ENCODE measurements around the gene PCDHGC5.

Gene PCDHGC5

DNA sequence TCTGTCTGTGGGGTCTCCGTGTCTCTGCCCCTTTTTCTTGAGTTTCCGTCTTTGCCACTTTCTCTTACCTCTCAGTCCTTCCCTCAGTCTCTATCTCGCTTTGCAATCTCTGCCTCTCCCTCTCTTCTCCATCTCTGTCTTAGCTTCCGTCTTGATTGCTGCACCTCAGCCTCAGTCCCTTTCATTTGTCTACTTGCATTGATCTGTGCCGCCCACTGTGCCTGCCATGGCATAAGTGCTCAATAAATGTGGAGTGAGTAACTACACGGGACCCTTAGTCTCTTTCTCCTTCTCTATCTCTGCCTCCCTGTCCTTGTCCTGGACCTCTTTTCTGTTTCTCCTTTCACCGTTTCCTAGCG is 6.6 kb downstream of the PCDHGC5 start:
- Histone ChIP-seq H3K4me3 (no peak overlapping the region), H3K4me1 (no peaks in the 10 kb centered on the region), H3K9me3 (no peaks in the 10 kb centered on the region), H3K27me3 (ENCODE audit: low read depth) (no peaks in the 10 kb centered on the region), H3K36me3 (replicated peaks) (no peaks in the 10 kb centered on the region)
- in situ Hi-C loops (cut with MboI; ENCODE audit: low sequenced_read_pairs), result no loop called here
- no peak for DNase-seq (ENCODE audit: low spot score in 2 of 2)

DNA sequence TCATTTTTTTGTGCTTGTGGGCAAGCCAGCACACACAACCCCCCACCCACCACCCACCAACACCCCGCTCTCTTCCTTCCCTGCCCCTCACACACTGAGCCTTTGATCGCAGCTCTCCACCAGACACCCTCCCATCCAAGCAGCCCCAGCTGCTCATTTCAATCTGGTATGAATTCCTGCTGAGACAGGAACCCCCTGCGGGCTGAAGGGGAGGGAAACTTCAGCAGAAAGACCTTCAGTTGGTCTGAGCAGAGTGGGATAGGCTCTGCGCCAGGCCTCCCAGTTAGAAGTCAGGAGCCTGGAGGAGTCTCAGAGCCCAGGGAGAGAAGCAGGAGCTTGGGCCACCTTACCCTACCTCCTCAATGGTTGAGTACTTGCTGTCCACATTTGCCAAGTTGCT is 7.2 kb downstream of the PCDHGC5 start:
- DNase-seq (ENCODE audit: low spot score in 2 of 2), result no peak
- Histone ChIP-seq H3K9me3 (no peaks in the 10 kb centered on the region), H3K4me3 (no peak overlapping the region), H3K27me3 (ENCODE audit: low read depth) (no peaks in the 10 kb centered on the region), H3K36me3 (replicated peaks) (no peaks in the 10 kb centered on the region), H3K4me1 (no peaks in the 10 kb centered on the region)
- in situ Hi-C loops (cut with MboI; ENCODE audit: low sequenced_read_pairs), result no loop called here

DNA sequence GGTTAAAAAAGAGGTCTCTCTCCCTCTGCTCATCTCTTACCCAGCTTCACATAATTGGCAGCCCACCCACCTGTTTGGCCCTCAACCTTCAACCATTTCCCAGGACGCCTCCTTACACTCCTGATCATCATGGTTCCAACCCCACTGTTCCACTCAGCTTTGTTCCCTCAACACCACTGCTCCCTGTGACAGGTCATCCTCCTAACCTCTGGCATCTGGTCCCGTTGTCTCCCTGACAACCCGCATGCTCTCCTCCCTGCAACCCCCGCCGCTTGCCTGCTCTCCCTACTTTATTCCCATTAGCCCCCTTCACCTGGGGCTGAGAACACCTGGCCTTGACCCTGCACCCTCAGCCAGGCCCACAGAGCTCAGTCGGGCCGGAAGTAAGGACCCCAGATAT is 12.9 kb downstream of the PCDHGC5 start:
- DNase-seq (ENCODE audit: low spot score in 2 of 2), result no peak
- in situ Hi-C loops (cut with MboI; ENCODE audit: low sequenced_read_pairs), result no loop called here
- Histone ChIP-seq H3K27me3 (ENCODE audit: low read depth) (no peaks in the 10 kb centered on the region), H3K4me1 (no peaks in the 10 kb centered on the region), H3K36me3 (replicated peaks) (no peaks in the 10 kb centered on the region), H3K4me3 (no peak overlapping the region), H3K9me3 (no peaks in the 10 kb centered on the region)

DNA sequence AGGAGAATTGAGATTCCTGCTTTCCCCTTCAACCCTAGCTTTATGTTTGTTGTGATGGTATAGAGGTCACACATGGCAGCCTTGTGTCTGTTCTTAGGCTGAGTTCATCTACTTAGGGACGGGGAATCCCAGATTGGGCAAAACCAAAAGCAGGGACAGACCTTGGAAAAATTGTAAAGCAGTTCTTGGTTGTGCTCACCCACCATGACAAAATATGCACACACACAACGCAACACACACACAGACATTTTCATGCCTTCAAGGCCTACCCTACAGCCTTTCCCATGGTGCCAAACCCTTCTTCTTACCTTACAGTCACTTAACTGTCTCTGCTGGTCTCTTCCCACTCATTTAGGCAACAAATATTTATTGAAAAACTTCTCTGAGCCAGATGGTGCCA is 14.8 kb downstream of the PCDHGC5 start:
- in situ Hi-C loops (cut with MboI; ENCODE audit: low sequenced_read_pairs), result no loop called here
- no peaks in the 10 kb centered on the region for H3K9me3 ChIP-seq
- H3K4me3 ChIP-seq, result no peak overlapping the region
- H3K4me1 ChIP-seq, result no peaks in the 10 kb centered on the region
- H3K27me3 ChIP-seq (ENCODE audit: low read depth), result no peaks in the 10 kb centered on the region
- DNase-seq (ENCODE audit: low spot score in 2 of 2), result no peak
- H3K36me3 ChIP-seq (replicated peaks), result no peaks in the 10 kb centered on the region

DNA sequence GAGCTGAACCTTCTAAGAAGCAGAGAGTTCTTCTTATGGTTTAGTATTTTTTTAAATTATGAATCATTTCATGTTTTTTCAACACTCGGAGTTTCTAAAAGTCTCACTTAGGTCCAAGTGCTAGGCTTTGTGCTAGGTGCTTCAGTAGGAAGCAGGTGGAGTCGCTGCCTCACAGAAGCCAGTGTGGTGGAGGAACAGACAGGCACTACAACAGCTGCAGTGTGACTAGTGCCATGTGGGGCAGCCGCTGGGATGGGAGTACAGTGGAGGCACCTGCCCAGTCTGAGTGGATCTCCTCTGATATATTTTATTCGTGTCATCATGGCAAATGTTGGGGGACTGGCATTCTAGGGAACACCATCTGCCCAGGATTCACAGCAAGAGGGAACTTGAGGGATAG is 15.3 kb downstream of the PCDHGC5 start:
- DNase-seq (ENCODE audit: low spot score in 2 of 2), result no peak
- no peaks in the 10 kb centered on the region for H3K36me3 ChIP-seq (replicated peaks)
- H3K9me3 ChIP-seq, result no peaks in the 10 kb centered on the region
- no peak overlapping the region for H3K4me3 ChIP-seq
- in situ Hi-C loops (cut with MboI; ENCODE audit: low sequenced_read_pairs), result no loop called here
- H3K4me1 ChIP-seq, result peaks cover 2% of the 10 kb centered on the region; the same call in 1 of the 2 replicates
- H3K27me3 ChIP-seq (ENCODE audit: low read depth), result no peaks in the 10 kb centered on the region

DNA sequence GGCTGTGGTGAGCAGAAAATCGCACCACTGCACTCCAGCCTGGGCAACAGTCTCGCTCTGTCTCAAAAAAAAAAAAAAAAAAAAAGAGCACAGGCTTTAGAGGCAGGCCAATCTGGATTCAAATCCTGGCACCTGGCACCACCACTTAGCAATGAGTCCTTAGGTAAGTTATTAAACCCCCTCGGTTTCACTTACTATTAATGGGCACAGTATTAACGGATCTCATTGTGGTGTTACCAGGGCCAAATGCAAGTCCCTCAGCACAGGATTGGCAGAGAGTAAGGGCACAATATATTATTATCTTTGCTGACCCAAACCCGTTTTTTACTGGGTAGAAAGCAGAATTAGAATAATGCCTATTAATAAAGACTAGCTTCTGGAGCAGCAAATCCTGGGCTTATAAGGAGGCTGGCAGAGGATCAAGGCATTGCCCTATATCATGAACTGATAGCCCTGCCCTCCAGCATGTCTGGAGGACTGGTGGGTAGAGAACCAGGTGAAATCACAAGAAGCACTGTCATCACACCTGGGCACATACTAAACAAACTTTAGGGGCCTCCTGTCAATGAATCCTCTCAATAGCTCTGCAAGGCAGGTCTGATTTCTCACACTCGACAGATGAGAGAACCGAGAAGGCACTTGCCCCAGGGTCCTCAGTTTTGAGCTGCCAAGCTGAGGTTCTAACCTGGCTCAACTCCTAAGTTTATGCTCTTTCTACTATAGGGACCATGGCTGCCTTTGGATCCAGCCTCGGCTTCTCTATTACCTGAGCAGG is 17.7 kb downstream of the PCDHGC5 start:
- in situ Hi-C loops (cut with MboI; ENCODE audit: low sequenced_read_pairs), result no loop called here
- DNase-seq (ENCODE audit: low spot score in 2 of 2), result no peak
- Histone ChIP-seq H3K4me1 (peaks cover 3% of the 10 kb centered on the region; the same call in 1 of the 2 replicates), H3K9me3 (no peaks in the 10 kb centered on the region), H3K36me3 (replicated peaks) (no peaks in the 10 kb centered on the region), H3K4me3 (no peak overlapping the region), H3K27me3 (ENCODE audit: low read depth) (no peaks in the 10 kb centered on the region)

DNA sequence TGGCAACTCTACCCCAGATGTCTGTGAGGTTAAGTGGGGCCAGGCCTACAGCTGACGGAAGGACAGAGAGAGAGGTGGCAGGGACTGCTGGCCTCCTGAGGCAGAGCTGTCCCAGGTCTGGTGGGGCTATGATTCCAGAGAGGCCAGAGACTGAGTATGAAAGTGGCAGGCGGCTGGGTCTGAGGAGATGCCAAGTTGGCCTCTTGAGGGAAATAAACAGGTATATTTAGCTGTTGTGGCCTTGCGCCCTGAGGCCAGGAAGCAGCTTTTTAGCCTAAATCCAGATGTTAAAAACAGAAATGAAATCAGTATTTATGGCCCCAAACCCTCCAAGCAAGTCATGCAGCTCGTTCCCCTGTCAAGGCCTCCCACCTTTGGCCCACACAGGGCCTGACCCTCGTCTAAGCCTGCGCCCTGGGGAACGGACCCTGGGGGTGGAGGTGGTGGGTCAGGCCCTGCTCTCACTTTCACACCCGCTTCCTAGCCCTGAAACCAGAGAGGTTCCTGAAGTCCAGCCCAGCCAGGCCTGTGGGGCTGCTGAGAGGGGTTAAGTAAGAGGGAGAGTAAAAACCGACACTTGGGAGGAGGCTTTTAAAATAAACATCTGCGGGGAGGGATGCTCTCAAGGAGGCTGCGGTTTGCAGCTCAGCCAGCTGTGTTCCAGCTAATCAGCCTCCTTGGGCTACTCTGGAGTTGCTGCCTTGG is 18.7 kb downstream of the PCDHGC5 start:
- no peaks in the 10 kb centered on the region for H3K36me3 ChIP-seq (replicated peaks)
- peaks cover 3% of the 10 kb centered on the region; the same call in 1 of the 2 replicates for H3K4me1 ChIP-seq
- no peaks in the 10 kb centered on the region for H3K9me3 ChIP-seq
- DNase-seq (ENCODE audit: low spot score in 2 of 2), result no peak
- H3K27me3 ChIP-seq (ENCODE audit: low read depth), result no peaks in the 10 kb centered on the region
- in situ Hi-C loops (cut with MboI; ENCODE audit: low sequenced_read_pairs), result no loop called here
- H3K4me3 ChIP-seq, result no peak overlapping the region

DNA sequence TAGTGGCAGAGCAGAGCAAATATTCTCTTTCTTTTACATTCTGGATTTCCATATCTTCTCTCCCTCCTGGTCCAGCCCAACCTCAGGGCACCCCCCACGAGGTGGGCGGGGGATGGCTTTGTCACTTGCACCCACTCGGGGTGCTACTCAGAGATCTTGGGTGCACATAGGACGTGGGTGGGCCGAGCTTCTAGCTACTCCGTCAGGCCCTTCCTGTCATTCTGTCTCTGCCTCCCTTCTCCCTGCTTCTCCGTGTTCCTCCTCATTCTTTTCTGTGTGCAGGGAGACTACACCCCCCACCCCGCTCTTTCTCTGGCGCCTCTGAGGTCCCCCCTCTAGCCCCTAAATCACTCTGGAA is 19.5 kb downstream of the PCDHGC5 start:
- Histone ChIP-seq H3K36me3 (replicated peaks) (no peaks in the 10 kb centered on the region), H3K9me3 (no peaks in the 10 kb centered on the region), H3K27me3 (ENCODE audit: low read depth) (no peaks in the 10 kb centered on the region), H3K4me3 (no peak overlapping the region), H3K4me1 (peaks cover 3% of the 10 kb centered on the region; the same call in 1 of the 2 replicates)
- in situ Hi-C loops (cut with MboI; ENCODE audit: low sequenced_read_pairs), result no loop called here
- DNase-seq (ENCODE audit: low spot score in 2 of 2), result no peak

DNA sequence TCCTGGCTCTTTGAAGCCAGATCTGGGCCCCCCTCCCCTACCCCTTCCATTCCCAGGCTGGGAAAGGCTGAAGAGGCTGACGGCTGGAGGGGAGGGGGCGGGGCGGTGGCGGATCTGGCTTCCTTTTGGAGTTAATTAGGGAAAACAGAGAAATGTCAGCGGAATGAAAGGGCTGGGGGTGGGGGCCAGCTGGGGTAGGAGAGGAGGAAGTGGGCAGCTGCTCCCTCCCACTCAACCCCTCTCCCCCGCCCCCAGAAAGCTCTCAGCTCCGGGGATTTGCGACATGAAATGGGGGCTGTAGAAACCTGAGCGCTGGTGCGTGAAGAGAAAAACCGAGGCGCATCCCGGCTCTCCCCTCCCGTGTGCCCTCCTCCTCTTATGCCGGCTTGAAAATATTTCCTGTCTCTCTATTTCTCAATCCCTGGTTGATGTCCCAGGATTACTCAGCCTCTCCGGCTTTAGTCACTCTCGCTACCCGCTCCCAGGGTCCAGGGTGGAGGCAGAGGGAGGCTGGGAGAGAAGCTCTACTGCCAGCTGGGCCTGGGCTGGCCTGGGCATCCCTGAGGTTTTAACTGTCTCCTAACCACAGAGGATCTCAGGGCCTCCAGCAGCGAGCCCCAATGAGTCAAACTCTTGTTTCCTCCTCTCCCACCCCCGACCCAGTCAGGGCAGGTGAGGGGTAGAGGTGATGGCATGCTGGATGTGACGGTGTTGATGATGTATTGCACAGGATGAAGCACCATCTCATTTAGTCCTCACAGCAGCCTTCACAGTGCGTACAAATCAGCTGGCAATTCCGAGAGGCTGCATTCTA is 20.1 kb downstream of the PCDHGC5 start:
- Histone ChIP-seq H3K9me3 (no peaks in the 10 kb centered on the region), H3K27me3 (ENCODE audit: low read depth) (no peaks in the 10 kb centered on the region), H3K4me3 (no peak overlapping the region), H3K4me1 (peaks cover 3% of the 10 kb centered on the region; the same call in 1 of the 2 replicates), H3K36me3 (replicated peaks) (no peaks in the 10 kb centered on the region)
- DNase-seq (ENCODE audit: low spot score in 2 of 2), result peak in 1 of 2 experiments; percentile 52
- in situ Hi-C loops (cut with MboI; ENCODE audit: low sequenced_read_pairs), result no loop called here

DNA sequence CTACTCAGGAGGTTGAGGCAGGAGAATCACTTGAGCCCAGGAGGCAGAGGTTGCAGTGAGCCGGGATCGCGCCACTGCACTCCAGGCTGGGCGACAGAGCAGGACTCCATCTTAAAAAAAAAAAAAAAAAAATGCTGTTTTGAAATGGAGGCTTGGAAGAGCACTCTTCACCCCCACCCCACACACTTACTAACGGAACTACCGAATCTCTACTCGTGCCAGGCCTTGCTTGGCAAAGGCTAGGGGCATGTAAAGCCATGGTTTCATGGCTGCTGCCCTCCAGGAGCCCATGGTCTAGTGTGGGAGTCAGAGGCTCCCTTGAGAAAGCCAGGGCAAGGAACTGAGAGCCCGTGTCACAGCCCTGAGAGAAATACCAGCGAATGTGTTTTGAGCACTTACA is 21.3 kb downstream of the PCDHGC5 start:
- H3K36me3 ChIP-seq (replicated peaks), result peaks cover 3% of the 10 kb centered on the region; the same call in 1 of the 2 replicates
- H3K4me3 ChIP-seq, result no peak overlapping the region
- H3K9me3 ChIP-seq, result no peaks in the 10 kb centered on the region
- no peaks in the 10 kb centered on the region for H3K27me3 ChIP-seq (ENCODE audit: low read depth)
- H3K4me1 ChIP-seq, result peaks cover 3% of the 10 kb centered on the region; the same call in 1 of the 2 replicates
- no peak for DNase-seq (ENCODE audit: low spot score in 2 of 2)
- in situ Hi-C loops (cut with MboI; ENCODE audit: low sequenced_read_pairs), result no loop called here

DNA sequence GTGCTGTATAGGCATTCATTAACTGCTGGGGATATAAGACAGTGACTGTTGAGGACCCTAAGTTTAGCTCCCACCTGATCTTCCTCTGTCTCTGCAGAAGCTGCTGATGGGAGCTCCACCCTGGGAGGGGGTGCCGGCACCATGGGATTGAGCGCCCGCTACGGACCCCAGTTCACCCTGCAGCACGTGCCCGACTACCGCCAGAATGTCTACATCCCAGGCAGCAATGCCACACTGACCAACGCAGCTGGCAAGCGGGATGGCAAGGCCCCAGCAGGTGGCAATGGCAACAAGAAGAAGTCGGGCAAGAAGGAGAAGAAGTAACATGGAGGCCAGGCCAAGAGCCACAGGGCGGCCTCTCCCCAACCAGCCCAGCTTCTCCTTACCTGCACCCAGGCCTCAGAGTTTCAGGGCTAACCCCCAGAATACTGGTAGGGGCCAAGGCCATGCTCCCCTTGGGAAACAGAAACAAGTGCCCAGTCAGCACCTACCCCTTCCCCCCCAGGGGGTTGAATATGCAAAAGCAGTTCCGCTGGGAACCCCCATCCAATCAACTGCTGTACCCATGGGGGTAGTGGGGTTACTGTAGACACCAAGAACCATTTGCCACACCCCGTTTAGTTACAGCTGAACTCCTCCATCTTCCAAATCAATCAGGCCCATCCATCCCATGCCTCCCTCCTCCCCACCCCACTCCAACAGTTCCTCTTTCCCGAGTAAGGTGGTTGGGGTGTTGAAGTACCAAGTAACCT is 22.1 kb downstream of the PCDHGC5 start:
- H3K9me3 ChIP-seq, result no peaks in the 10 kb centered on the region
- no peak for DNase-seq (ENCODE audit: low spot score in 2 of 2)
- peaks cover 9% of the 10 kb centered on the region; the same call in 1 of the 2 replicates for H3K36me3 ChIP-seq (replicated peaks)
- peaks cover 3% of the 10 kb centered on the region; the same call in 1 of the 2 replicates for H3K4me1 ChIP-seq
- in situ Hi-C loops (cut with MboI; ENCODE audit: low sequenced_read_pairs), result no loop called here
- H3K4me3 ChIP-seq, result no peak overlapping the region
- H3K27me3 ChIP-seq (ENCODE audit: low read depth), result no peaks in the 10 kb centered on the region

DNA sequence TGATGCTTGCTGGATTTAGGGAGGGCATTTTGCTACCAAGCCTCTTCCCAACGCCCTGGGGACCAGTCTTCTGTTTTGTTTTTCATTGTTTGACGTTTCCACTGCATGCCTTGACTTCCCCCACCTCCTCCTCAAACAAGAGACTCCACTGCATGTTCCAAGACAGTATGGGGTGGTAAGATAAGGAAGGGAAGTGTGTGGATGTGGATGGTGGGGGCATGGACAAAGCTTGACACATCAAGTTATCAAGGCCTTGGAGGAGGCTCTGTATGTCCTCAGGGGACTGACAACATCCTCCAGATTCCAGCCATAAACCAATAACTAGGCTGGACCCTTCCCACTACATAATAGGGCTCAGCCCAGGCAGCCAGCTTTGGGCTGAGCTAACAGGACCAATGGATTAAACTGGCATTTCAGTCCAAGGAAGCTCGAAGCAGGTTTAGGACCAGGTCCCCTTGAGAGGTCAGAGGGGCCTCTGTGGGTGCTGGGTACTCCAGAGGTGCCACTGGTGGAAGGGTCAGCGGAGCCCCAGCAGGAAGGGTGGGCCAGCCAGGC is 23.0 kb downstream of the PCDHGC5 start:
- in situ Hi-C loops (cut with MboI; ENCODE audit: low sequenced_read_pairs), result no loop called here
- no peak for DNase-seq (ENCODE audit: low spot score in 2 of 2)
- peaks cover 17% of the 10 kb centered on the region for H3K36me3 ChIP-seq (replicated peaks)
- H3K4me3 ChIP-seq, result no peak overlapping the region
- peaks cover 3% of the 10 kb centered on the region; the same call in 1 of the 2 replicates for H3K4me1 ChIP-seq
- no peaks in the 10 kb centered on the region for H3K9me3 ChIP-seq
- H3K27me3 ChIP-seq (ENCODE audit: low read depth), result no peaks in the 10 kb centered on the region

DNA sequence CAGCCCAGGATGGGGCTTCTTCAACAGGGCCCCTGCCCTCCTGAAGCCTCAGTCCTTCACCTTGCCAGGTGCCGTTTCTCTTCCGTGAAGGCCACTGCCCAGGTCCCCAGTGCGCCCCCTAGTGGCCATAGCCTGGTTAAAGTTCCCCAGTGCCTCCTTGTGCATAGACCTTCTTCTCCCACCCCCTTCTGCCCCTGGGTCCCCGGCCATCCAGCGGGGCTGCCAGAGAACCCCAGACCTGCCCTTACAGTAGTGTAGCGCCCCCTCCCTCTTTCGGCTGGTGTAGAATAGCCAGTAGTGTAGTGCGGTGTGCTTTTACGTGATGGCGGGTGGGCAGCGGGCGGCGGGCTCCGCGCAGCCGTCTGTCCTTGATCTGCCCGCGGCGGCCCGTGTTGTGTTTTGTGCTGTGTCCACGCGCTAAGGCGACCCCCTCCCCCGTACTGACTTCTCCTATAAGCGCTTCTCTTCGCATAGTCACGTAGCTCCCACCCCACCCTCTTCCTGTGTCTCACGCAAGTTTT is 23.6 kb downstream of the PCDHGC5 start:
- DNase-seq (ENCODE audit: low spot score in 2 of 2), result peak in 1 of 2 experiments; percentile 87
- Histone ChIP-seq H3K27me3 (ENCODE audit: low read depth) (no peaks in the 10 kb centered on the region), H3K4me3 (no peak overlapping the region), H3K36me3 (replicated peaks) (peaks cover 23% of the 10 kb centered on the region), H3K4me1 (peaks cover 3% of the 10 kb centered on the region; the same call in 1 of the 2 replicates), H3K9me3 (no peaks in the 10 kb centered on the region)
- in situ Hi-C loops (cut with MboI; ENCODE audit: low sequenced_read_pairs), result no loop called here

All from HAP-1 (cell line).